HUDEP-2 (cell line): ENCODE results near the gene CIAO3.

Experiments
- DNase-seq, 76 experiments: peaks; one replicate each; lab custom pipeline; 2025; ENCODE audit not compliant: unreplicated experiment in 76 of 76; lab: John Stamatoyannopoulos, UW

Gene CIAO3

GRCh38 chr16:740764-741505 lies at the start of gene CIAO3:
TSS of gene CIAO3 (minus strand) at chr16:740997. CDS start at chr16:740985, 12 bp downstream.
- DNase-seq: peak in 73 of 76 experiments; percentile 20 to 91 (median 79)

DNA sequence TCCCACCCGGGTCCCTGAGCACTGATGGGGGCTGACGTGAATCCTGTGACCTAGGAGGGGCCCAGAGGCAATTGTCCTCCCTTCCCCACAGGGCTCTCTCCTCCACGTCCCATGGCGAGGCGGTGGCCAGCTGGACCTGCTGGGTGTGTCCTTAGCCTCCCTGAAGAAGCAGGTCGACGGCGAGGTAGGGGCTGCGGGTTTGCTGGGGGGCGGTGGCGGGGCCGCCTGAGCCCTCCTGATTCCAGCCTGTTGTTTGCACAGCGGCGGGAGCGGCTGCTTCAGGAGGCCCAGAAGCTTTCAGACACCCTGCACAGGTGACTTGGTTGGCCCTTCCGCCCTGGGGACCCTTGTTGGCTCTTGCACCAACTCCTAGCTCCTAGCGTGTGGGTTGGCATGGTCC lies 49.3 kb upstream of the CIAO3 start:
- no peak for DNase-seq

GRCh38 chr16:789191-789850 lies 48.5 kb upstream of the CIAO3 start:
- DNase-seq: no peak

GRCh38 chr16:788399-789126 lies 47.8 kb upstream of the CIAO3 start, which contains the start of gene CHTF18:
TSS of gene CHTF18 (plus strand) at chr16:788620. CDS start at chr16:788685, 65 bp downstream.
- DNase-seq: peak in 74 of 76 experiments; percentile 29 to 95 (median 86)

DNA sequence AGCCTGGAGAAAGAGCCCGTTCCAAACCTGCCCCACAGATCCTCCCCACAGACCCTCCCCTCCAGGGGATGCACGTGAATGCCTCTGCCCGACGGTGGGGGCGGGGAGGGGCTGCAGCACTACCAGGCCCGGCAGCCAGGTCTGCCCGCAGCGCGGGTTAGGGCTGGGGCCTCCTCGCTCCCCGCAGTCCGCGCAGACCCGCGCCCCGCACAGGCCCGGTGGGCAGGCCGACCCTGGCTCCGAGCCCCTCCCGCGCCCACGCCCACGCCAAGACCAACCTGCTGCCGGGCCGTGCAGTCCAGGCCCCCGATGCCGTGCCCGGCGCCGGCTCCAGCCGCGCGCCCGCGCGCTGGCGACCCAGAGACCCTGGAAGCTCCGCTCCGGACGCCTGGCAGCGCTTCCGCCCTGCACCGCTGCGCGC lies 47.2 kb upstream of the CIAO3 start, which contains the start of gene RPUSD1:
RPUSD1 (minus strand) TSS at position 404 of the 421 bp plus-strand sequence. CDS start 644 bp downstream, outside the sequence.
- no peak for DNase-seq

- DNase-seq: no peak
Observed at GRCh38 chr16:787321-787966, 46.6 kb upstream of the CIAO3 start.

- DNase-seq: peak in 60 of 76 experiments; percentile 8 to 76 (median 52)
Observed at GRCh38 chr16:785563-786535, 45.1 kb upstream of the CIAO3 start.

DNA sequence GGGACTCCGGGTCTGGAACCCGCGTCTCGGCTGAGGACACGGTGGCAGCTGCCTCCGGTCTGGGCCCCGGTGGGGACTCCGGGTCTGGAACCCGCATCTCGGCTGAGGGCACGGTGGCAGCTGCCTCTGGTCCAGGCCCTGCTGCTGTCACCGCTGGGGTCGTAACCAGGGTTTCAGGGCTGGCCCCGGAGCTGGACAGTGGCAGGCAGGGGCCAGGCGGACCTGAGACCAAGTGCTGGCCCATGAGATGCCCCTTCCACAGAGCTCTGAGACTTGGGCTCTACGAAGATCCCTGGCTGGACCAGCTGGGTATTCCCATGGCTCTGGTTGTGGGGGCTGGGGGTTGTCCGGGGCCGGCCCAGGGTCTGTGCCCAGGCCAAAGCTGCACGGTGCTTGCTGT lies 43.6 kb upstream of the CIAO3 start:
- no peak for DNase-seq

GRCh38 chr16:783404-784161 lies 42.8 kb upstream of the CIAO3 start:
- peak in 46 of 76 experiments; percentile 6 to 65 (median 31) for DNase-seq

GRCh38 chr16:782766-783403 lies 42.1 kb upstream of the CIAO3 start:
- DNase-seq: no peak

- DNase-seq: no peak
Observed at GRCh38 chr16:782258-782657, 41.5 kb upstream of the CIAO3 start.

- no peak for DNase-seq
Observed at GRCh38 chr16:781346-782010, 40.7 kb upstream of the CIAO3 start.

GRCh38 chr16:780296-780695 lies 39.5 kb upstream of the CIAO3 start:
- no peak for DNase-seq

- no peak for DNase-seq
Observed at GRCh38 chr16:779561-779960, 38.8 kb upstream of the CIAO3 start.

- no peak for DNase-seq
Observed at GRCh38 chr16:778909-779527, 38.2 kb upstream of the CIAO3 start.

GRCh38 chr16:778447-778846 lies 37.6 kb upstream of the CIAO3 start:
- no peak for DNase-seq

DNA sequence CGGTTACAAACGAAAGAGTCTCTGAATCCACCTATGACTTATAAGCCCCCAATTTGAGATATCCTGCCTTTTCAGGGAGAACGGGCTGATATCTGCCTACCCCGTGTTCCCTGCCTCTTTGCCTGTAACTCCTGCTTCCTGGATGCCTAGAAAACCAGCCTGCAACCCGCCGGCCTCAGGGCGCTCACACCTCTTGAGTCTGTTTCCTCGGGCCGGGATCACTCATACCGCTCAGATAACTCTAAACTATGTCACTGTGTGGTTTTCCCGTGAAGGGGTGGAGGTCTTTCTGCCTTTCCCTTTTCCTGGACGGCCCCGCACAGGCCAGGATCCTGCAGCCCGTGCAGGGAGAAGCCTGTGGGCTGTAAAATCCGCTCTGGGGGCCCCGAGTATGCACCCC lies 37.0 kb upstream of the CIAO3 start:
- DNase-seq: no peak
